ENCODE results near the gene KCNJ2. TPM values are rescaled to one million over a fixed set of nuclear protein-coding genes. Genes with fewer than 3 reads are reported as not detected.

Gene KCNJ2
- total RNA-seq, 1 experiment from 2014 or later = 0.70 TPM

DNA sequence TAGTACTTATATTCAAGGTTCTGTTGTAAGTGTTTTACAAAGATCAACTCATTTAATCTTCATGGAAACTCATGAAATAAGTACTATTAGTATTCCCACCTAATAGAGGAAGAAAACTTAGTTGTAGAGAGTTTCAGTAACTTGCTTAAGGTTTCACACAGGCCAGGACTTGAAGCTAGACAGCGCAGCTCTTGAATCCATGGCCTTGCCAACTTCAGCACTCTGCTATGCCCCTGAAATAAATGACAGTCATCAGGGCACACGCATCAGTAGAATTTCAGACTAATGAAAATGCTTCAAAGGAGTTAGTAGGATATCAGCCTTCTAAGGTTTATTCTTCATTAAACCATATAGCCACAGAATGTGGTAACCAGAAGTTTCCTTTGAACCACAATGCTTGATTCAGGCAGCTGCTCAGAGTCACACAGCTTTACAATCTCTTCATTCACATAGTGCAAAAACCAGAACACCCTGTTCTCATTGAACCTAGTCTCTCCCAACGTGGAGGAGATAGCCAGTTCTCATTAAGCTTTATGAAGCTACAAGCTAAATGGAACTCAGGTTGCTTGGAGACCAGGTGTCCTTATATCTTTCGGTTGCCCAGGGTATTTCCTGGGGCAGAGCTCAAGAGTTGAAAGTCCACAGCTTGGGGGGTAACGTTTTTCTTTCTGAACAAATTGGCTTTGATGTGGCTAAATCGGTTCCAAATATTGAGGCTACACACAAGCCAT is 39.7 kb downstream of the KCNJ2 start:
- TF ChIP-seq, protein P1, sequence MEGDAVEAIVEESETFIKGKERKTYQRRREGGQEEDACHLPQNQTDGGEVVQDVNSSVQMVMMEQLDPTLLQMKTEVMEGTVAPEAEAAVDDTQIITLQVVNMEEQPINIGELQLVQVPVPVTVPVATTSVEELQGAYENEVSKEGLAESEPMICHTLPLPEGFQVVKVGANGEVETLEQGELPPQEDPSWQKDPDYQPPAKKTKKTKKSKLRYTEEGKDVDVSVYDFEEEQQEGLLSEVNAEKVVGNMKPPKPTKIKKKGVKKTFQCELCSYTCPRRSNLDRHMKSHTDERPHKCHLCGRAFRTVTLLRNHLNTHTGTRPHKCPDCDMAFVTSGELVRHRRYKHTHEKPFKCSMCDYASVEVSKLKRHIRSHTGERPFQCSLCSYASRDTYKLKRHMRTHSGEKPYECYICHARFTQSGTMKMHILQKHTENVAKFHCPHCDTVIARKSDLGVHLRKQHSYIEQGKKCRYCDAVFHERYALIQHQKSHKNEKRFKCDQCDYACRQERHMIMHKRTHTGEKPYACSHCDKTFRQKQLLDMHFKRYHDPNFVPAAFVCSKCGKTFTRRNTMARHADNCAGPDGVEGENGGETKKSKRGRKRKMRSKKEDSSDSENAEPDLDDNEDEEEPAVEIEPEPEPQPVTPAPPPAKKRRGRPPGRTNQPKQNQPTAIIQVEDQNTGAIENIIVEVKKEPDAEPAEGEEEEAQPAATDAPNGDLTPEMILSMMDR (IDR thresholded peaks at IDR 0.05; ENCODE audit: insufficient read depth in 1 of 2, low read depth in 1 of 2, low read length in 1 of 2, severe bottlenecking in 1 of 2, unreplicated experiment in 1 of 2) = no peak
- H3K4me1 Mint-ChIP-seq (ENCODE audit: low read depth, unreplicated experiment) = no peaks in the 10 kb centered on the region
- H3K9me3 Mint-ChIP-seq (ENCODE audit: unreplicated experiment) = peaks cover 11% of the 10 kb centered on the region
- no peaks in the 10 kb centered on the region for H3K27me3 ChIP-seq (replicated peaks; ENCODE audit: control insufficient read depth, insufficient read depth, low read length)
- intact Hi-C loops (cut with micrococcal nuclease; ENCODE audit: unreplicated experiment) = no loop called here
- no peaks in the 10 kb centered on the region for H3K36me3 Mint-ChIP-seq (ENCODE audit: insufficient read depth, unreplicated experiment)
- DNase-seq = no peak
- BruUV-seq (replicated peaks) = no TSS peak
- ChIA-PET POLR2A (no interaction called here), CTCF (no interaction called here)
- H3K4me3 Mint-ChIP-seq (ENCODE audit: unreplicated experiment) = no peak overlapping the region
- H3K4me3 ChIP-seq (ENCODE audit: low read depth, low read length) = no peak overlapping the region
- no peaks in the 10 kb centered on the region for H3K27me3 Mint-ChIP-seq (ENCODE audit: insufficient read depth, unreplicated experiment)
- H3K27ac Mint-ChIP-seq (ENCODE audit: unreplicated experiment) = no peak overlapping the region
- no peaks in the 10 kb centered on the region for H3K4me1 ChIP-seq
- H3K9me3 ChIP-seq = no peaks in the 10 kb centered on the region
- no peaks in the 10 kb centered on the region for H3K36me3 ChIP-seq (ENCODE audit: control insufficient read depth, insufficient read depth, low read length)

GRCh38 chr17:70215656-70216055 is 46.3 kb downstream of the KCNJ2 start:
- H3K27ac Mint-ChIP-seq (ENCODE audit: unreplicated experiment) = no peak overlapping the region
- Histone ChIP-seq H3K9me3 (no peaks in the 10 kb centered on the region), H3K4me3 (ENCODE audit: low read depth, low read length) (no peak overlapping the region), H3K36me3 (ENCODE audit: control insufficient read depth, insufficient read depth, low read length) (no peaks in the 10 kb centered on the region), H3K27me3 (replicated peaks; ENCODE audit: control insufficient read depth, insufficient read depth, low read length) (no peaks in the 10 kb centered on the region), H3K4me1 (no peaks in the 10 kb centered on the region)
- H3K9me3 Mint-ChIP-seq (ENCODE audit: unreplicated experiment) = peaks cover 11% of the 10 kb centered on the region
- intact Hi-C loops (cut with micrococcal nuclease; ENCODE audit: unreplicated experiment) = no loop called here
- H3K4me3 Mint-ChIP-seq (ENCODE audit: unreplicated experiment) = no peak overlapping the region
- H3K36me3 Mint-ChIP-seq (ENCODE audit: insufficient read depth, unreplicated experiment) = no peaks in the 10 kb centered on the region
- H3K27me3 Mint-ChIP-seq (ENCODE audit: insufficient read depth, unreplicated experiment) = no peaks in the 10 kb centered on the region
- ChIA-PET CTCF (no interaction called here), POLR2A (no interaction called here)
- peaks cover 6% of the 10 kb centered on the region for H3K4me1 Mint-ChIP-seq (ENCODE audit: low read depth, unreplicated experiment)
- DNase-seq = no peak
- TF ChIP-seq, protein P1 (IDR thresholded peaks at IDR 0.05; ENCODE audit: insufficient read depth in 1 of 2, low read depth in 1 of 2, low read length in 1 of 2, severe bottlenecking in 1 of 2, unreplicated experiment in 1 of 2) = no peak
- no TSS peak for BruUV-seq (replicated peaks)

DNA sequence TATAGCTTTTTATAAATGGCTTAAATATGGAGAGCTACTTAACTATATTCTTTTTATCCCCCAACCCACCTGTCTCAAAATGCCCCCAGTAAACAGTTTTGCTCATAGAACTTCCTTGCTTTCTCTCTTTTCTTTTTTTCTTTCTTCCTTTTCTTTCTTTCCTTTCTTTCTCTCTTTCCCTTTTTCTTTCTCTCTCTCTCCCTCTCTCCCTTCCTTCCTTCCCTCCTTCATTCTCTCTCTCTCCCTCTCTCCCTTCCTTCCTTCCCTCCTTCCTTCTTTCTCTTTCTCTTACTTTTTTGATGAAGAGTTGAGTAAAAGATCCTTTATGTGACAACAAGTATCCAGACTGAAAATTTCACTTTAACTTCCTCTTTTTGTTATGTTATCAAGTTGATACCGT is 48.2 kb downstream of the KCNJ2 start:
- no peaks in the 10 kb centered on the region for H3K36me3 ChIP-seq (ENCODE audit: control insufficient read depth, insufficient read depth, low read length)
- no TSS peak for BruUV-seq (replicated peaks)
- ChIA-PET POLR2A (no interaction called here), CTCF (no interaction called here)
- H3K27ac Mint-ChIP-seq (ENCODE audit: unreplicated experiment) = no peak overlapping the region
- no peak for DNase-seq
- no peaks in the 10 kb centered on the region for H3K36me3 Mint-ChIP-seq (ENCODE audit: insufficient read depth, unreplicated experiment)
- intact Hi-C loops (cut with micrococcal nuclease; ENCODE audit: unreplicated experiment) = no loop called here
- peaks cover 10% of the 10 kb centered on the region for H3K9me3 Mint-ChIP-seq (ENCODE audit: unreplicated experiment)
- H3K4me1 ChIP-seq = no peaks in the 10 kb centered on the region
- no peaks in the 10 kb centered on the region for H3K27me3 ChIP-seq (replicated peaks; ENCODE audit: control insufficient read depth, insufficient read depth, low read length)
- H3K4me3 Mint-ChIP-seq (ENCODE audit: unreplicated experiment) = no peak overlapping the region
- no peaks in the 10 kb centered on the region for H3K27me3 Mint-ChIP-seq (ENCODE audit: insufficient read depth, unreplicated experiment)
- H3K4me1 Mint-ChIP-seq (ENCODE audit: low read depth, unreplicated experiment) = peaks cover 6% of the 10 kb centered on the region
- no peaks in the 10 kb centered on the region for H3K9me3 ChIP-seq
- H3K4me3 ChIP-seq (ENCODE audit: low read depth, low read length) = no peak overlapping the region
- TF ChIP-seq, protein P1 (IDR thresholded peaks at IDR 0.05; ENCODE audit: insufficient read depth in 1 of 2, low read depth in 1 of 2, low read length in 1 of 2, severe bottlenecking in 1 of 2, unreplicated experiment in 1 of 2) = no peak
